Keratinocyte (primary cell): ENCODE results near the gene GBP5. TPM values are rescaled to one million over a fixed set of nuclear protein-coding genes. Genes with fewer than 3 reads are reported as not detected.

Experiments used
- DNase-seq: peaks from one replicate; pipeline ENCODE4 v3.0.0-alpha.2; 2011; ENCODE audit warnings: low read depth, missing footprints, low spot score
- FAIRE-seq: peaks from 2 replicates; lab custom pipeline; 2011; peaks lifted over from hg19 to GRCh38; lab: Jason Lieb, UNC
- H2AFZ ChIP-seq: 2 replicates; pipeline ENCODE4 v1.6.0; 2012; ENCODE audit warnings: low read length, control low read depth, inconsistent platforms; ENCODE audit not compliant: control insufficient read depth
- H3K27ac ChIP-seq: 2 replicates; pipeline ENCODE4 v1.5.1; 2011; ENCODE audit warnings: low read length; ENCODE audit not compliant: control insufficient read depth, insufficient read depth
- H3K27me3 ChIP-seq: 3 replicates; pipeline ENCODE4 v1.6.0; 2011; ENCODE audit warnings: low read length; ENCODE audit not compliant: control insufficient read depth, insufficient read depth; ENCODE audit errors: extremely low read depth
- H3K36me3 ChIP-seq, 2 experiments: 2 replicates in 1 of 2; 3 replicates in 1 of 2; pipeline ENCODE4 v1.5.1; 2011; ENCODE audit warnings: low read length in 2 of 2, mild to moderate bottlenecking in 1 of 2; ENCODE audit not compliant: control insufficient read depth in 2 of 2, insufficient read depth in 2 of 2; ENCODE audit errors: extremely low read depth in 1 of 2
- H3K4me1 ChIP-seq: 3 replicates; pipeline ENCODE4 v1.5.1; 2011; ENCODE audit warnings: low read length; ENCODE audit not compliant: control insufficient read depth, insufficient read depth; ENCODE audit errors: extremely low read depth
- H3K4me2 ChIP-seq: 3 replicates; pipeline ENCODE4 v1.6.0; 2011; ENCODE audit warnings: low read depth, low read length; ENCODE audit not compliant: control insufficient read depth, insufficient read depth; ENCODE audit errors: extremely low read depth
- H3K4me3 ChIP-seq, 3 experiments: fragments of 200-600 bp in 1 of 3; sonication (generic) in 1 of 3; 2 replicates in 2 of 3; 3 replicates in 1 of 3; pipeline ENCODE4 v1.5.1; 2011 to 2016; ENCODE audit warnings: low read length in 3 of 3, mild to moderate bottlenecking in 3 of 3, control low read depth in 2 of 3, inconsistent platforms in 1 of 3, low read depth in 1 of 3, mixed read lengths in 1 of 3, mixed run types in 1 of 3, moderate library complexity in 1 of 3; ENCODE audit not compliant: control insufficient read depth in 2 of 3, insufficient read depth in 2 of 3; ENCODE audit errors: extremely low read depth in 1 of 3
- H3K79me2 ChIP-seq: 2 replicates; pipeline ENCODE4 v1.6.0; 2012; ENCODE audit warnings: low read length; ENCODE audit not compliant: control insufficient read depth, insufficient read depth
- H3K9ac ChIP-seq: 3 replicates; pipeline ENCODE4 v1.6.0; 2011; ENCODE audit warnings: low read length; ENCODE audit not compliant: control insufficient read depth, insufficient read depth; ENCODE audit errors: extremely low read depth
- H3K9me1 ChIP-seq: 3 replicates; pipeline ENCODE4 v1.6.0; 2011; ENCODE audit warnings: low read length; ENCODE audit not compliant: control insufficient read depth, insufficient read depth; ENCODE audit errors: extremely low read depth
- H3K9me3 ChIP-seq: 2 replicates; pipeline ENCODE4 v1.5.1; 2012; ENCODE audit warnings: low read depth, low read length; ENCODE audit not compliant: control insufficient read depth
- H4K20me1 ChIP-seq: 3 replicates; pipeline ENCODE4 v1.6.0; 2011; ENCODE audit warnings: low read length; ENCODE audit not compliant: control insufficient read depth, insufficient read depth; ENCODE audit errors: extremely low read depth
- CTCF ChIP-seq, 3 experiments: IDR thresholded peaks in 1 of 3; conservative IDR thresholded peaks in 1 of 3; optimal IDR thresholded peaks in 1 of 3; 2 replicates in 2 of 3; 3 replicates in 1 of 3; pipeline versions ENCODE3 to v1.5.1; 2011; ENCODE audit warnings: low read length in 3 of 3, mild to moderate bottlenecking in 3 of 3, moderate library complexity in 2 of 3, control low read depth in 1 of 3, inconsistent platforms in 1 of 3; ENCODE audit not compliant: insufficient read depth in 2 of 3; ENCODE audit errors: extremely low read depth in 1 of 3
- EZH2 ChIP-seq: IDR thresholded peaks from one replicate; pipeline ENCODE4 v1.6.1; 2012; ENCODE audit warnings: inconsistent platforms, mild to moderate bottlenecking, low read length, moderate library complexity
- dilution Hi-C: fragments of 300-500 bp; cut with MboI; formaldehyde crosslinking; loops from one replicate; pipeline ENCODE4 v1.7.0; 2020; ENCODE audit warnings: low sequenced_read_pairs; ENCODE audit not compliant: extremely low pct_ligation_motif_present
- polyA plus RNA-seq, 5 experiments: library from polyadenylated mRNA; depleted of rRNA in 3 of 5; stranded (reverse) in 3 of 5; stranded (forward) in 1 of 5; unstranded in 1 of 5; fragments of >200 nt; gene quantifications; 1 replicate in 1 of 5; 2 replicates in 3 of 5; 3 replicates in 1 of 5; pipeline versions ENCODE4 v1.2.1 to v1.2.3, GENCODE V29; 2011 to 2012; ENCODE audit warnings: missing spikeins in 2 of 5, low read depth in 1 of 5, low replicate concordance in 1 of 5

GBP5 gene
- polyA plus RNA-seq, 1 donor (not counting 4 experiments of a cell fraction or from before 2014, with no cell fraction given) = 0.03 TPM

- dilution Hi-C loops = no loop called here
- TF ChIP-seq EZH2 (no peak), CTCF (optimal IDR thresholded peaks at IDR 0.05 in 1 of 3, IDR thresholded peaks at IDR 0.05 in 1 of 3, conservative IDR thresholded peaks at IDR 0.05 in 1 of 3; ENCODE audit: extremely low read depth in 1 of 3, insufficient read depth in 2 of 3, low read length in 3 of 3) (no peak)
- Histone ChIP-seq H4K20me1 (no peaks in the 10 kb centered on the region), H3K79me2 (no peaks in the 10 kb centered on the region), H3K9me3 (no peaks in the 10 kb centered on the region), H3K9ac (no peak overlapping the region), H3K4me1 (peaks cover 6% of the 10 kb centered on the region), H3K36me3 (no peaks in the 10 kb centered on the region), H2AFZ (no peak overlapping the region), H3K4me2 (no peak overlapping the region), H3K27me3 (no peaks in the 10 kb centered on the region), H3K9me1 (no peaks in the 10 kb centered on the region), H3K4me3 (no peak overlapping the region), H3K27ac (no peak overlapping the region)
- no peak for DNase-seq
- FAIRE-seq = no peak
Observed at GRCh38 chr1:89305493-89305892, 32.8 kb upstream of the GBP5 start.

GRCh38 chr1:89304572-89305230 is 32.0 kb upstream of the GBP5 start:
- Histone ChIP-seq H2AFZ (no peak overlapping the region), H3K27me3 (no peaks in the 10 kb centered on the region), H3K9me1 (no peaks in the 10 kb centered on the region), H3K4me3 (no peak overlapping the region), H4K20me1 (no peaks in the 10 kb centered on the region), H3K27ac (no peak overlapping the region), H3K4me2 (no peak overlapping the region), H3K36me3 (no peaks in the 10 kb centered on the region), H3K4me1 (peaks cover 6% of the 10 kb centered on the region), H3K9ac (no peak overlapping the region), H3K79me2 (no peaks in the 10 kb centered on the region), H3K9me3 (no peaks in the 10 kb centered on the region)
- no peak for DNase-seq
- TF ChIP-seq CTCF (optimal IDR thresholded peaks at IDR 0.05 in 1 of 3, IDR thresholded peaks at IDR 0.05 in 1 of 3, conservative IDR thresholded peaks at IDR 0.05 in 1 of 3; ENCODE audit: extremely low read depth in 1 of 3, insufficient read depth in 2 of 3, low read length in 3 of 3) (no peak), EZH2 (no peak)
- dilution Hi-C loops = no loop called here
- peak; percentile 23 for FAIRE-seq
